Panc1 (cell line): ENCODE results near the gene GNL1. TPM values are rescaled to one million over a fixed set of nuclear protein-coding genes. Genes with fewer than 3 reads are reported as not detected.

Source experiments
- ATAC-seq: fragments of 200-7000 bp; cut with Tn5 transposase; 2 replicates; pipeline ENCODE4 v1.9.1; 2020; ENCODE audit warnings: mild to moderate bottlenecking, moderate library complexity
- BruUV-seq: library from RNA; stranded (reverse); fragments of 400-500 nt; replicated peaks from 2 replicates; lab custom pipeline; 2021; lab: Mats Ljungman, UMichigan
- CTCF ChIA-PET: fragments of 300-600 bp; sonication (Branson Sonifier 250); formaldehyde crosslinking; loops from one replicate; lab custom pipeline; 2022; ENCODE audit warnings: antibody characterized with exemption; lab: Charles Lee
- POLR2A ChIA-PET: fragments of 300-600 bp; sonication (Branson Sonifier 250); formaldehyde crosslinking; loops from one replicate; lab custom pipeline; 2022; ENCODE audit warnings: antibody characterized with exemption; lab: Charles Lee
- DNase-seq: peaks from one replicate; pipeline ENCODE4 v3.0.0-alpha.2; 2010; ENCODE audit warnings: low read depth, low spot score
- H3K27ac ChIP-seq: 2 replicates; pipeline ENCODE4 v1.5.1; 2011; ENCODE audit warnings: mild to moderate bottlenecking, low read length, inconsistent platforms
- H3K27me3 ChIP-seq: fragments of 200-500 bp; sonication (Bioruptor generic); 2 replicates; pipeline ENCODE4 v1.6.0; 2014; ENCODE audit warnings: low read length, inconsistent platforms; ENCODE audit not compliant: control insufficient read depth, insufficient read depth
- H3K36me3 ChIP-seq: fragments of 200-500 bp; sonication (Bioruptor generic); 2 replicates; pipeline ENCODE4 v1.5.1; 2014; ENCODE audit warnings: inconsistent platforms, mild to moderate bottlenecking, low read length, moderate library complexity; ENCODE audit not compliant: control insufficient read depth, insufficient read depth
- H3K4me1 ChIP-seq: 2 replicates; pipeline ENCODE4 v1.5.1; 2011; ENCODE audit warnings: inconsistent platforms, mild to moderate bottlenecking, low read length, moderate library complexity; ENCODE audit not compliant: control insufficient read depth, insufficient read depth
- H3K4me3 ChIP-seq, 2 experiments: 2 replicates each; pipeline ENCODE4 v1.5.1; 2011 to 2012; ENCODE audit warnings: low read depth in 2 of 2, low read length in 2 of 2, mild to moderate bottlenecking in 2 of 2, inconsistent platforms in 1 of 2, moderate library complexity in 1 of 2
- H3K9me3 ChIP-seq: fragments of 200-500 bp; sonication (Bioruptor generic); 2 replicates; pipeline ENCODE4 v1.5.1; 2014; ENCODE audit warnings: low read depth, mild to moderate bottlenecking, inconsistent platforms, low read length, moderate library complexity; ENCODE audit not compliant: control insufficient read depth, insufficient read depth
- POLR2AphosphoS5 ChIP-seq: IDR thresholded peaks from 2 replicates; pipeline ENCODE4 v1.6.1; 2012; ENCODE audit warnings: mild to moderate bottlenecking, low read depth, low read length, moderate library complexity
- SIN3A ChIP-seq: IDR thresholded peaks from 2 replicates; pipeline ENCODE4 v1.6.1; 2012; ENCODE audit warnings: low read depth, mild to moderate bottlenecking, low read length, moderate library complexity, borderline replicate concordance; ENCODE audit not compliant: insufficient read depth
- TCF7L2 ChIP-seq: IDR thresholded peaks from 2 replicates; pipeline ENCODE4 v1.6.1; 2011; ENCODE audit warnings: mild to moderate bottlenecking, low read depth, low read length, inconsistent platforms
- in situ Hi-C: cut with HindIII; loops from 2 replicates; pipeline ENCODE4 v1.10.0; 2016; ENCODE audit warnings: low sequenced_read_pairs, low pct_unique_long_range_greater_than_20kb
- intact Hi-C: fragments of 100-400 bp; cut with micrococcal nuclease; formaldehyde crosslinking; loops from one replicate; pipeline ENCODE4 v1.10.0; 2022; ENCODE audit not compliant: unreplicated experiment
- total RNA-seq: library from RNA; stranded (reverse); gene quantifications from one replicate; pipeline ENCODE4 v1.2.1, GENCODE V29; 2021; ENCODE audit not compliant: unreplicated experiment
- TF ChIP-seq, protein P1 (sequence below), 2 experiments: IDR thresholded peaks; 2 replicates each; pipeline ENCODE4 v1.6.1; 2011 to 2012; ENCODE audit warnings: low read depth in 2 of 2, control low read depth in 1 of 2, low read length in 1 of 2, mild to moderate bottlenecking in 1 of 2, moderate library complexity in 1 of 2; ENCODE audit not compliant: insufficient read depth in 1 of 2
- TF ChIP-seq, protein P2 (sequence below): fragments of 450-650 bp; IDR thresholded peaks from 2 replicates; pipeline ENCODE4 v1.5.1; 2017; ENCODE audit warnings: mild to moderate bottlenecking

The GNL1 gene
- total RNA-seq, 1 experiment from 2014 or later: 90.6 TPM

DNA sequence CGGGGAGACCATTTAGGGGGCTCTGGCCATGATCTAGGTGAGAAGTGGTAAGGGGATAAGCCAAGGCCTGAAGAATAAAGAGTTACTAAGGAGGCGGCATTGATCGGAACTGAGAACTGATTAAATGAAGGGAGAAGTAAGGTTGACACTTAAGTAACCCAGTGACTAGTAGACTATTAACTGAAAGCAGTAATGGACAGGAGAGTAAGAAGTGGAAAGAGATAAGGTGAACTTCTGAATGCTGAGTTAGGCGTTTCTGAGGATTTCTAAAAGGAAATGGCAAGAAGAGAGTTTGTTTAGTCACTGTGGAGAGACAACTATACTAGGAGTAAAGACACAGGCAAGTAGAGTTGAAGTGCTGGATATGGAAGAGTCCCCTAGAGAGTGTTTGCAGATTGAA, 16.8 kb upstream of the GNL1 start:
- intact Hi-C loops (no loop called here), in situ Hi-C loops (no loop called here)
- Histone ChIP-seq H3K27me3 (no peaks in the 10 kb centered on the region), H3K27ac (no peak overlapping the region), H3K36me3 (peaks cover 12% of the 10 kb centered on the region), H3K9me3 (no peaks in the 10 kb centered on the region), H3K4me1 (peaks cover 24% of the 10 kb centered on the region), H3K4me3 (no peak overlapping the region)
- CTCF ChIA-PET: no interaction called here
- TF ChIP-seq SIN3A (no peak), POLR2AphosphoS5 (no peak), TCF7L2 (no peak)
- TF ChIP-seq, protein P1, sequence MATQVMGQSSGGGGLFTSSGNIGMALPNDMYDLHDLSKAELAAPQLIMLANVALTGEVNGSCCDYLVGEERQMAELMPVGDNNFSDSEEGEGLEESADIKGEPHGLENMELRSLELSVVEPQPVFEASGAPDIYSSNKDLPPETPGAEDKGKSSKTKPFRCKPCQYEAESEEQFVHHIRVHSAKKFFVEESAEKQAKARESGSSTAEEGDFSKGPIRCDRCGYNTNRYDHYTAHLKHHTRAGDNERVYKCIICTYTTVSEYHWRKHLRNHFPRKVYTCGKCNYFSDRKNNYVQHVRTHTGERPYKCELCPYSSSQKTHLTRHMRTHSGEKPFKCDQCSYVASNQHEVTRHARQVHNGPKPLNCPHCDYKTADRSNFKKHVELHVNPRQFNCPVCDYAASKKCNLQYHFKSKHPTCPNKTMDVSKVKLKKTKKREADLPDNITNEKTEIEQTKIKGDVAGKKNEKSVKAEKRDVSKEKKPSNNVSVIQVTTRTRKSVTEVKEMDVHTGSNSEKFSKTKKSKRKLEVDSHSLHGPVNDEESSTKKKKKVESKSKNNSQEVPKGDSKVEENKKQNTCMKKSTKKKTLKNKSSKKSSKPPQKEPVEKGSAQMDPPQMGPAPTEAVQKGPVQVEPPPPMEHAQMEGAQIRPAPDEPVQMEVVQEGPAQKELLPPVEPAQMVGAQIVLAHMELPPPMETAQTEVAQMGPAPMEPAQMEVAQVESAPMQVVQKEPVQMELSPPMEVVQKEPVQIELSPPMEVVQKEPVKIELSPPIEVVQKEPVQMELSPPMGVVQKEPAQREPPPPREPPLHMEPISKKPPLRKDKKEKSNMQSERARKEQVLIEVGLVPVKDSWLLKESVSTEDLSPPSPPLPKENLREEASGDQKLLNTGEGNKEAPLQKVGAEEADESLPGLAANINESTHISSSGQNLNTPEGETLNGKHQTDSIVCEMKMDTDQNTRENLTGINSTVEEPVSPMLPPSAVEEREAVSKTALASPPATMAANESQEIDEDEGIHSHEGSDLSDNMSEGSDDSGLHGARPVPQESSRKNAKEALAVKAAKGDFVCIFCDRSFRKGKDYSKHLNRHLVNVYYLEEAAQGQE (IDR thresholded peaks at IDR 0.05; ENCODE audit: insufficient read depth in 1 of 2, low read depth in 2 of 2, low read length in 1 of 2): no peak
- TF ChIP-seq, protein P2, sequence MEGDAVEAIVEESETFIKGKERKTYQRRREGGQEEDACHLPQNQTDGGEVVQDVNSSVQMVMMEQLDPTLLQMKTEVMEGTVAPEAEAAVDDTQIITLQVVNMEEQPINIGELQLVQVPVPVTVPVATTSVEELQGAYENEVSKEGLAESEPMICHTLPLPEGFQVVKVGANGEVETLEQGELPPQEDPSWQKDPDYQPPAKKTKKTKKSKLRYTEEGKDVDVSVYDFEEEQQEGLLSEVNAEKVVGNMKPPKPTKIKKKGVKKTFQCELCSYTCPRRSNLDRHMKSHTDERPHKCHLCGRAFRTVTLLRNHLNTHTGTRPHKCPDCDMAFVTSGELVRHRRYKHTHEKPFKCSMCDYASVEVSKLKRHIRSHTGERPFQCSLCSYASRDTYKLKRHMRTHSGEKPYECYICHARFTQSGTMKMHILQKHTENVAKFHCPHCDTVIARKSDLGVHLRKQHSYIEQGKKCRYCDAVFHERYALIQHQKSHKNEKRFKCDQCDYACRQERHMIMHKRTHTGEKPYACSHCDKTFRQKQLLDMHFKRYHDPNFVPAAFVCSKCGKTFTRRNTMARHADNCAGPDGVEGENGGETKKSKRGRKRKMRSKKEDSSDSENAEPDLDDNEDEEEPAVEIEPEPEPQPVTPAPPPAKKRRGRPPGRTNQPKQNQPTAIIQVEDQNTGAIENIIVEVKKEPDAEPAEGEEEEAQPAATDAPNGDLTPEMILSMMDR: no peak
- BruUV-seq: no TSS peak
- POLR2A ChIA-PET: no interaction called here
- DNase-seq (no peak), ATAC-seq (no peak)

DNA sequence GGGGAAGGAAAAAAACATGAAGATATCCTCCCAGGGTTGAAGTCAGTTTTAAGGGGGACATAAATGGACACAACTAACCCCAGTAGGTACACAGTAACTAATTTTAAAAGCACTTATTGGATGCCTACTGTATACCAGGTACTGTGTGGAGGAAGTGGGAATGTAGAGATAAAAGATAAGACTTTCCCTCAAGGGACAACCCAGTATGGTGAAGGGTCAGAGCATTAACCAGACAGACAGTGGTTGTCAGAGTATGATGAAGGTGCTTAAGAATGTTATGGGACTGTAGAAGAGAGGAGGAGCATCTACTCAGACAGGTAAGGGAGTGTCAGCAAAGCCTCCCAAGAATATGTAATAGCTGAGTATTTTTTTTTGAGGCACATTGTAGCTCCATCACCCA, 15.9 kb upstream of the GNL1 start:
- no peak for DNase-seq

More for the DNA sequence above, 15.9 kb upstream of the GNL1 start:
- no peak for ATAC-seq
- in situ Hi-C loops: no loop called here
- Histone ChIP-seq H3K27ac (peak overlapping the region; percentile 95), H3K27me3 (no peaks in the 10 kb centered on the region), H3K4me1 (peaks cover 24% of the 10 kb centered on the region), H3K9me3 (no peaks in the 10 kb centered on the region), H3K36me3 (peaks cover 6% of the 10 kb centered on the region), H3K4me3 (peak overlapping the region; percentile 88 to 97)
- CTCF ChIA-PET: no interaction called here
- no peak for TF ChIP-seq POLR2AphosphoS5
- TF ChIP-seq TCF7L2: no peak
- no peak for TF ChIP-seq SIN3A
- TF ChIP-seq, protein P1 (IDR thresholded peaks at IDR 0.05; ENCODE audit: insufficient read depth in 1 of 2, low read depth in 2 of 2, low read length in 1 of 2): no peak
- TF ChIP-seq, protein P2: no peak
- BruUV-seq: no TSS peak
- intact Hi-C loops: no loop called here
- POLR2A ChIA-PET: interaction anchor here (0.6 kb wide), 2 partner anchors 14 to 16 kb away, joined by 3 to 4 read pairs; no protein-coding TSS in a partner anchor
